ENCODE results near the gene KCNH1. TPM values are rescaled to one million over a fixed set of nuclear protein-coding genes. Genes with fewer than 3 reads are reported as not detected.

KCNH1 gene
- polyA plus RNA-seq, 1 of the 3 experiments (the other 2 are of a cell fraction): 0.08 TPM

GRCh38 chr1:210685295-210685650 is 448.7 kb downstream of the KCNH1 start:
- Histone ChIP-seq H3K9ac (no peak overlapping the region), H3K4me1 (ENCODE audit: control insufficient read depth in 1 of 2, insufficient read depth in 2 of 2, low read depth in 1 of 2, low read length in 1 of 2) (peaks cover 0 to 19% of the 10 kb centered on the region in 2 experiments; a peak in 1 of 4 replicates), H3K4me3 (ENCODE audit: low read depth in 2 of 2, low read length in 1 of 2) (no peak overlapping the region), H3K36me3 (replicated peaks in 1 of 2; ENCODE audit: control insufficient read depth in 1 of 2, insufficient read depth in 2 of 2, low read length in 1 of 2) (no peaks in the 10 kb centered on the region), H2AFZ (ENCODE audit: low read depth) (no peak overlapping the region), H4K20me1 (ENCODE audit: insufficient read depth) (no peaks in the 10 kb centered on the region), H3K27me3 (ENCODE audit: insufficient read depth) (no peaks in the 10 kb centered on the region), H3K27ac (ENCODE audit: low read depth in 2 of 2, low read length in 1 of 2) (no peak overlapping the region), H3K4me2 (no peak overlapping the region), H3K79me2 (ENCODE audit: insufficient read depth) (no peaks in the 10 kb centered on the region), H3K9me2 (no peaks in the 10 kb centered on the region), H3K9me3 (no peaks in the 10 kb centered on the region), H3F3A (replicated peaks; ENCODE audit: insufficient read depth) (no peaks in the 10 kb centered on the region)
- TF ChIP-seq REST (IDR thresholded peaks at IDR 0.05; ENCODE audit: low read depth, low read length) (no peak), GATA2 (CRISPR knock-in tag; IDR thresholded peaks at IDR 0.05) (no peak), SMC3 (IDR thresholded peaks at IDR 0.05; ENCODE audit: low read depth, low read length) (no peak), SIN3A (IDR thresholded peaks at IDR 0.05; ENCODE audit: borderline replicate concordance, low read depth, low read length) (no peak), FOSL2 (IDR thresholded peaks at IDR 0.05; ENCODE audit: borderline replicate concordance, low read depth) (no peak), CHD2 (IDR thresholded peaks at IDR 0.05; ENCODE audit: low read length, partially characterized antibody) (no peak), NRF1 (IDR thresholded peaks at IDR 0.05; ENCODE audit: low read depth, low read length) (no peak), MAX (IDR thresholded peaks at IDR 0.05; ENCODE audit: low read depth) (no peak), TEAD4 (IDR thresholded peaks at IDR 0.05; ENCODE audit: borderline replicate concordance, insufficient read depth) (no peak), GABPA (IDR thresholded peaks at IDR 0.05; ENCODE audit: low read depth) (no peak), USF1 (IDR thresholded peaks at IDR 0.05; ENCODE audit: borderline replicate concordance, low read depth) (no peak), MXI1 (IDR thresholded peaks at IDR 0.05; ENCODE audit: low read depth, low read length) (no peak)
- TF ChIP-seq, protein P1, sequence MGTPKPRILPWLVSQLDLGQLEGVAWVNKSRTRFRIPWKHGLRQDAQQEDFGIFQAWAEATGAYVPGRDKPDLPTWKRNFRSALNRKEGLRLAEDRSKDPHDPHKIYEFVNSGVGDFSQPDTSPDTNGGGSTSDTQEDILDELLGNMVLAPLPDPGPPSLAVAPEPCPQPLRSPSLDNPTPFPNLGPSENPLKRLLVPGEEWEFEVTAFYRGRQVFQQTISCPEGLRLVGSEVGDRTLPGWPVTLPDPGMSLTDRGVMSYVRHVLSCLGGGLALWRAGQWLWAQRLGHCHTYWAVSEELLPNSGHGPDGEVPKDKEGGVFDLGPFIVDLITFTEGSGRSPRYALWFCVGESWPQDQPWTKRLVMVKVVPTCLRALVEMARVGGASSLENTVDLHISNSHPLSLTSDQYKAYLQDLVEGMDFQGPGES (IDR thresholded peaks at IDR 0.05; ENCODE audit: low read depth, low read length): no peak
- TF ChIP-seq, protein P2, sequence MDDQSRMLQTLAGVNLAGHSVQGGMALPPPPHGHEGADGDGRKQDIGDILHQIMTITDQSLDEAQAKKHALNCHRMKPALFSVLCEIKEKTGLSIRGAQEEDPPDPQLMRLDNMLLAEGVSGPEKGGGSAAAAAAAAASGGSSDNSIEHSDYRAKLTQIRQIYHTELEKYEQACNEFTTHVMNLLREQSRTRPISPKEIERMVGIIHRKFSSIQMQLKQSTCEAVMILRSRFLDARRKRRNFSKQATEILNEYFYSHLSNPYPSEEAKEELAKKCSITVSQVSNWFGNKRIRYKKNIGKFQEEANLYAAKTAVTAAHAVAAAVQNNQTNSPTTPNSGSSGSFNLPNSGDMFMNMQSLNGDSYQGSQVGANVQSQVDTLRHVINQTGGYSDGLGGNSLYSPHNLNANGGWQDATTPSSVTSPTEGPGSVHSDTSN (IDR thresholded peaks at IDR 0.05): no peak
- POLR2A ChIA-PET: no interaction called here
- 66% methylated on average over 3 of the region's 3 CpGs for WGBS (ENCODE audit: low lambda C conversion rate)
- DNase-seq: no peak
- CTCF ChIA-PET: interaction anchor here (0.6 to 1.4 kb wide), 3 partner anchors 20 to 278 kb away, joined by 3 read pairs; no protein-coding TSS in a partner anchor
